Stimulated activated CD4-positive, alpha-beta T cell treated with anti-CD3 and anti-CD28 coated beads, Interleukin-2, amount 100 ng/mL, for 24 hours (primary cell): ENCODE data around the gene VDAC1.
"Not testable (repeated sequence)": the region's sequence is repeated elsewhere in the genome, so short reads cannot be mapped to it uniquely, and the experiment has no call there.

ENCODE experiments used
- DNase-seq, 2 donors: peaks; one replicate each; pipeline ENCODE4 v3.0.0-alpha.2; 2020

Gene VDAC1

GRCh38 chr5:134004626-134005416 lies at the start of gene VDAC1:
Gene VDAC1, minus strand, starts transcription at chr5:134004975. Its CDS starts 11,963 bp downstream, at chr5:133993012.
- DNase-seq: peak; percentile 80 to 82

DNA sequence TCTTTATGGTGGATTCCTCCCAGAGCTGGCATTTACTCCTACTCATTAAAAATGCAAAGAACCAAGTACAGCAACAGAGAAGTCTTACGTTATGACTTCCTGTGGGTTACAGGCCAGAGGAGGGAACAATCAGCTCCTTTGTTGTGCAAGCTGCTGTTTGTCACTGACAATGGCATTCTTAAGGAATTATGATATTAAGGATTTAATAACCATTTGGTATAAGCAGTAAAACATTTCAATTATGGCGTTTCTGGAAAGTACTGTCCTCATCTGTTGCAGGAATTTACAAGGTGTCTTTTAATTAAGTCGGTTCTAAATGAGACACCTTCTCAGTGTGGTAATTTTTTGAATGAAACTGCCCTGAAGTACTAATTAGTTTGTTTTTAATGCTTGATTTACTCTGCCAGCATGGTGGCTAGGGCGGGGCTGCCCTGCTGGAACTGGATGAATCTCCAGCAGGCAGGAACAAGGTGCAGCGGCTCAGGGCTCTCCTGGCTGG lies 49.1 kb upstream of the VDAC1 start:
- DNase-seq: no peak

GRCh38 chr5:134053314-134053839 lies 48.6 kb upstream of the VDAC1 start:
- DNase-seq: no peak

GRCh38 chr5:134051305-134051704 lies 46.5 kb upstream of the VDAC1 start:
- no peak for DNase-seq

DNA sequence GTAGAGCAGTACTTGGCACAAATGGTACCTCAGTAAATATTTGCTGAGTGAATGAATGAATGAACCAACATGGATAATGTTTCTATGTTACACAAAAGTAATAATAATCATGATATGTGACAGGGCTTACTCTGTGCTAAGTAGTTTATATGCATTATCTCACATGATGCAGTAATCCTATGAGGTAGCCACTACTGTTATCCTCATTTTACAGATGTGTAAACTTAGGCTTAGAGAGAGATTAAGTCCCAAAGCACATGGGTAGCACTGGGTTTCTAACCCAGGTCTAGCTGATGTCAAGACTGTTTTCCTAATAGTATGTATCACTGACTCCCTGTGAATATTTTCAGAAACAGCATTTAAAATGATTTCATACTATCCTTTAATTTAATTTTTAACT lies 44.1 kb upstream of the VDAC1 start:
- DNase-seq: no peak

DNA sequence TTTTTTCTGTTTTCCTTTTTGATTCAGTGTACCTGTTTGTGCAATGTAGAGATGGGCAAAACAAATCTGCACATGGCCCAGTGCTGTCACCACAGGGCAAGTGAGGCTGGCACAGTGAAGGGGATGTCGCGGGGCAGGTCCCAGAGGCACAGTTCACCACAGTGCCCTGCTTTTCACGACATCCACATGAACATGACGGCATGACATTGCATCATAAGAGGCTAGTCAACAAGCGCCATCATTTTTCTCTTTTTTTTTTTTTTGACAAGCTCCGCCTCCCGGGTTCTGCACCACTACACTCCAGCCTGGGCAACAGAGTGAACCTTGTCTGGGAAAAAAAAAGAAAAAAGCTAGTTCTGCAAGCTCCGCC lies 42.9 kb upstream of the VDAC1 start:
- DNase-seq: no peak

DNA sequence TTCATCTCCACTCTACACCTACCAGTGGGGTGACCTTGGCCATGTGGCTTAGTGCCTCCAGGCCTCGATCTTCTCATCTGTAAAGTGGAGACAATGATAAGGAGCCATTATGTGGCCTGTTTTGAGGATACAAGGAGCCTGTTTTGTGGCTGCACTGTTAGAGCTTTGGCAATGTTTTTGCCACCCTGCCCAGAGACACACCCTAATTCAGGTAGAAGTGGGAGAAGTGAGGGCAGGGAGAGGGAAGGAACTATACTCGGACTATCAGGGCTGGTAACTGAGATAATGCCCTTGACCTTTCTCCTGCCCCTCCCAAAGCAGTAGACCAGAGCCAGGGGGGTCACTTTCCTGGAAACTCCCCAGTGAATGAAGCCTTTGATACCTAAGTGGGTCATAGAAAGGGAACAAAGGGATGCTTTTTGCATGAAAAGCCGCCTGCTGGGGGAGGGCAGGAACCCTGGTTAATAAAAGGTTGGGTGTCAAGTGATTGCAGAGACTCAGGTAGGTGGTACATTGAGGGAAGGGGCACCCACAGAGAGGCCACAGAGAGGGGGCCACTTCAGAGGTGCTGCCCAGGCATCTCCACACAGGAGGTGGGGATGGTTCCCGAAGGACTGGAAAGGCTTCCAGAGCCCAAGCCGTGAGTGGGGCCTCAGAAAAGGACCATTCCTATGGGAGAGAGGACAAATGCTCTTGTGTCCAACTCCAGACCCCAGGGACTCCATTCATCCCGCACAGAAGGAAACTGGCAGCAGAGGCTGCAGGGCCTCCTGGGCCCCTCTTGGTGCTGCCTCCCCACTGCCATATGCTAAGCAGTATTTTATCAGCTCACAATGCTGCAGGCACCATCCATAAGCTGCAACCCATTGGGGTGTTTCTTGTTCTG lies 42.3 kb upstream of the VDAC1 start:
- DNase-seq: no peak

- no peak for DNase-seq
These were observed 41.6 kb upstream of the VDAC1 start for GRCh38 chr5:134046330-134046729.

DNA sequence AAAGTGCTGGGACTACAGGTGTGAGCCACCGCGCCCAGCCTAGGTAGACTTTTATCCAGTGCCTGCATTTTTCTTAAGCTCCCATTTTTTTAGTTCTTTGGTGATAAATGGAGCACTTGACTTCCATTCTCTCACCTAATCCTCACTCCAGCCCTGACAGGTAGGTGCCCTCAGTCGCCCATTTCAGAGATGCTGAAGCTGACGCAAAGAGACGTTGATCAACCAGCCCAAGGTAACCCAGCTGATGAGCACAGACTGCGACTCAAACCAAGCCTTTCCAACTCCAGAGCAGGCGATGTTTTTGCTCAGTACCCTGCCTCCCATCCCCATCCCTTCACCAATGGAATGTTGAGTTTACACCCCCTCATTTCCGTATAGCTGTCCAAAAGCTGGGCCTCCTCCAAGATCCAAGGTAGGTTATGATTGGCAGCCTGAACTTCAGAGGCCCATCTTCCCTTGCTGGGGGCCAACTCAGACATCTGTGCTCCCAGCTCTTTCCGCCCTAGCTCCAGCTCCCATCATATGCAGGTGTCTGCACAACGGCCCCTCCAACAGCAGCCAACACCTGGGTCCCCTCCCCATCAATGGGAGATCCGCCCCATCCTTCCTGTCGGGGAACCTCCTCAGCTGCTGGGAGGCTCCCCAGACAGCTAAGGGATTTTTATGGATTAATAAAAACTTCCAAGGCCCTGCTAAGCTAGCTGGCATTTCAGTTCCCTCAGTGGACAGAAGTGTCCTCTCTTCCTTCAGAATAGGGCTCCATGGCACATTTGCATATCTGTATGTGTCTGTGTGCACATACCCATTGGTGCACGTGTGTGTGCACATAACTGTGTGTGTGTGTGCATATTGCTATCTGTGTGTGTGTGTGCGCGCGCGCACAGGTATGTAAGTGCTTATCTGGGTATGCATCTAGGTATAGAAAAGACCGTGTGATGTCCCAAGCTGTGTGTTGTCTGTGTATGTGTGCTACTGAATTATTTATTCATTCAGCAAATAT lies 39.3 kb upstream of the VDAC1 start:
- DNase-seq: no peak

DNA sequence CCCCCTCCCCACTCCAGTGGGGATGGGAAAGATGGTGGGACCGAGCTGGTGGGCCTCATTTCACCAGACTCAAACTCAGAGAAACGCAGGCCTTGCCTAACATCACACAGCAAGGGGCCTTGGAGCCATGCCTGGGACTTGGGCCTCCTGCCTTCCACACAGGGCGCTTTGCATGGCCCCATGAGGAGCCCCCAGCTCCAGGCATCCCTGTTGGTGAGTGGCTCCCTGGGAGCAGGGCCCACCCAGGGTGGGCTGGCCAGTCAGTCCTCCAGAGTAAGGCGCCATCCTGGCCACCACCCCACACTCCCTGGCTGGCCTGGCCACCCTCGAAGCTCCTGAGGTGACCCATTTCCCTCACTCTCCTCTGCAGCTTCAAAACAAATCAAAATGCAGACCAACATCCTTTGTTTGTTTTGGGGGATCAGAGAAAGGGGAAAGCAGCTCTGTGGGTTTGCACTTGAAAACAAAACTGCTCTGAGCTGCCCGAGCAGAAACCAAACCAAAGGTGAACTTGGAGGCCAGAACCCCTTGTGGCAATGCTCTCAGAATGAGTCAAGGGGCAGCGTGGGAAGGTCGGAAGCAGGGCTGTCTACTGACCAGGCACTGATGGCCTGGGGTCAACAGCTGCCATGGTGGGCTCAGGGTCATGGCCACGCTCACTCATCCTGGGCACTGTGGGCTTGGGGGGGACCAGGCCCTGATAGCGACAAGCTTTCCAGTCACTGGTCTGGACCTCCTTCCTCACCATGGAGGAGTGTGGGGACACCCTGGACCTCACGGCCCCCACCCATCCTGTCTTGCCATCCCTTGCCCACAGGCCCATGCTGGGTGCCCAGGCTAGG lies 37.0 kb upstream of the VDAC1 start:
- DNase-seq: no peak

DNA sequence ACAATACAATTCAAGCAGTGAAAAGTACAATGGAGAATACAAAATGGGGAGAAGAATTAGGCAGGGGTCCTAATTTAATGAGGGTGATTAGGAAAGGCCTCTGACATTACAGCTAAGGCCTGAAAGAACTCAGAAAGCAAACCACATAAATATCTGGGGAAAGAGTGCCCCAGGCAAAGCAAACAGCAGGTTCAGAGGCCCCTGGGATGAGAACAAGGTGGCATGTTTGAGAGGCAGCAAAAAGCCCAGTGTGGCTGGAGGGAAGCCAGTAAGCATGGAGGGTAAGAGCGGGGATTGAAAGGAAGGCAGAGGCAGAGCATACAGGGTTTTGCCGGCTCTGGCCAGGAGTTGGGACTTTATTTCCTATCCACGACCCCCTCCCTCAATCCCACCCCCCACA lies 33.4 kb upstream of the VDAC1 start:
- no peak for DNase-seq

GRCh38 chr5:134037160-134037559 lies 32.4 kb upstream of the VDAC1 start:
- no peak for DNase-seq

GRCh38 chr5:134034326-134034725 lies 29.6 kb upstream of the VDAC1 start:
- no peak for DNase-seq

- not testable (repeated sequence) for DNase-seq
These were observed 25.7 kb upstream of the VDAC1 start for GRCh38 chr5:134030303-134030964.

DNA sequence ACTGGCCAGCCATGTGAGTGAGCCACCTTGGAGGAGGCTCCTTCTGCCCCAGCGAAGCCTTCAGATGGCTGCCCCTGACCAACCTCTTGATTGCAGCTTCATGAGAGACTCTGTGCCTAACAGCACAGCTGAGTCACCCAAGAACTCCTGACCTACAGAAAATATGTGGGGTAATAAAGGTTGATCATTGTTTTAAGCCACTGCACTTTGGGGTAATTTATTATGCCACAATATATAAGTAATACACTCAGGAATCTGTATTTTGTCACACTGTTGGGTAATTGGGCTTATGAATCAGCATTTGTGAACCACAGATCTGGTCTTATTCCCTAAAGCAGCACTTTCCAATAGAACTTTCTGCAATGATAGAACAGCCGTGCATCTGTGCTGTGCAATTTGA lies 24.4 kb upstream of the VDAC1 start:
- DNase-seq: no peak

DNA sequence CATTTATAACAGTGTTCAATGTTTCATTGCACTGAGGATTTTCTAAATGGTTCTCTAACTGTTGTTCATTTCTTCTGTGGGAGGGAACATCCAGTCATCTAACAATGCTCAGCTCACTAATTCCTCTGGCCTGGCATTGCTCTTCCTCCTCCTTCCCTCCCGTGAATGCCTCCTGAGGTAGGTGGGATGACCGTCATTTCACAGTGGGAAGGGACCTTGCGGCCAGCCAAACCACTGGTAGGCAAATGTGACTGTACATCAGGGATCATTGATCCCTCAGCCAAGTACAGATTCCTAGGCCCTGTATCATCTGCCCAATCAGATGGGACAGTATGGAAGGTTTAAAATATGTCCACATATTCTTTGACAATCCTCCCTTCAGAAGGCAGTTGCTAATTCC lies 23.7 kb upstream of the VDAC1 start:
- DNase-seq: no peak

GRCh38 chr5:134027288-134027615 lies 22.5 kb upstream of the VDAC1 start:
- no peak for DNase-seq

DNA sequence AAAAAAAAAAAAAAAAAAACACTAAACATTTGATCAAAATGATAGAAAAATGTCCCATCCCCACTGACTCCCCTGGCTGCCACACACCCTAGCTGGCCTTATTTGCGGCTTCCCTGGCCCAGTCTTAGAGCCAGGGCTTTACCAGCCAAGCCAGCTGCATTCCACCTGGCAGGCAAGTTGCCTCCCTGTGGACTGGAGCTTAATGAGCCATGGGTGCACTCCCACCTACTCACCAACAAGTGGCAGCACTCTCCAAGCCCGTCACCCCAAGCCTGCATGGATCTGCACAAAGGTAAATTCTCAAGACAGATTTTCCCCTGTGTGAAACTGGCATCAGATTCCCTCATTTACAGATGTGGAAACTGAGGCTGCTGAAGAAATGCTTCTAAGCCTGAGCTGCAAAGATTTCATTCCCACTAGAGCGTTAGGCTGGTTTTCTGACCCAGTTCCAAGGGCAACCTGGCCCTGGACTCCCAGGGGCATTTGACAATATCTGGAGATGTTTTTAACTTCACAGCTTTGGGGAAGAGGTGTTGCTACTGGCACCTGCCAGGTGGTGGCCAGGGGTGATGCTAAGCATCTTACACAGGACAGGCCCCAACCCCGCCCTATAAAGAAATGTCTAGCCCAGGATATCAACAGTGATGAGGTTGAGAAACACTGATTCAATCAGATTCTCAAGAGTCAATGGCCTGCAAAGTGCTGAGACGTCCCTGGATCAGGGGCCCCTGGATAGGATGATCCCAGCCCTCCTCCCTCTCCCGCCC lies 21.9 kb upstream of the VDAC1 start:
- peak; percentile 53 to 55 for DNase-seq

GRCh38 chr5:134025786-134026185 lies 21.0 kb upstream of the VDAC1 start:
- no peak for DNase-seq

DNA sequence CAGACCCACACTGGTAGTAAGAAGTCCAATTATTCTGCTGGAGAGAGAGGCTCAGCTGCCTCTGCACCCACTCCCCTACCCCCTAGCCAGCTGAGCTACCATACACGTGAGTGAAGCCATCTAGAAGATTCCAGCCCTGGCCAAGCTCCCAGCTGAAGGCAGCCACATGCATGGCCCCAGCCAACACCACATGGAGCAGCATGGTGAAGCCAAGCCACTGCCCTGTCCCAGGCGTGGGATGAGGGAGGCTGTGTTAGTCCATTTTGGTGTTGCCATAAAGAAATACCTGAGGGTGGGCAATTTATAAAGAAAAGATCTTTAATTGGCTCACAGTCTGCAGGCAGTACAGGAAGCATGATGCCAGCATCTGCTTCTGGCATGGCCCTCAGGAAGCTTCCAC lies 20.0 kb upstream of the VDAC1 start:
- DNase-seq: no peak
